HCT116 (cell line): Measurements from ENCODE around the gene LNPEP. TPM values are rescaled to one million over a fixed set of nuclear protein-coding genes. Genes with fewer than 3 reads are reported as not detected.

ENCODE experiments used
- ATAC-seq: fragments of 200-7000 bp; cut with Tn5 transposase; 2 replicates; pipeline ENCODE4 v1.9.1; 2020; ENCODE audit warnings: mild to moderate bottlenecking, moderate library complexity
- BruUV-seq: library from RNA; stranded (reverse); fragments of 400-500 nt; replicated peaks from 2 replicates; lab custom pipeline; 2021; lab: Mats Ljungman, UMichigan
- CTCF ChIA-PET: fragments of 300-600 bp; sonication (Branson Sonifier 250); formaldehyde crosslinking; loops from one replicate; lab custom pipeline; 2021; ENCODE audit warnings: antibody characterized with exemption; lab: Charles Lee
- POLR2A ChIA-PET: fragments of 300-600, 350-600 bp; sonication (Branson Sonifier 250); formaldehyde crosslinking; loops from one replicate; lab custom pipeline; 2021; ENCODE audit warnings: antibody characterized with exemption; lab: Charles Lee
- RAD21 ChIA-PET, 2 experiments: fragments of 300-600 bp; sonication (Branson Sonifier 250); formaldehyde crosslinking; loops; one replicate each; lab custom pipeline; 2023; ENCODE audit warnings: low total read pairs in 2 of 2; ENCODE audit not compliant: uncharacterized antibody in 2 of 2, unreplicated experiment in 2 of 2, low non-redundant PET in 1 of 2; lab: Charles Lee
- DNase-seq: peaks from one replicate; pipeline ENCODE4 v3.0.0-alpha.2; 2010; ENCODE audit warnings: low read depth, low spot score
- H2AFZ ChIP-seq: fragments of 200-600 bp; shearing (Covaris generic), sonication (generic); 2 replicates; pipeline ENCODE4 v1.6.1; 2017; ENCODE audit warnings: low read depth, mixed run types, mixed read lengths, antibody characterized with exemption, low read length; ENCODE audit not compliant: poor library complexity, severe bottlenecking
- H3K27ac ChIP-seq: 2 replicates; pipeline ENCODE4 v1.5.1; 2012; ENCODE audit warnings: low read depth, low read length
- H3K27me3 ChIP-seq: fragments of 200-600 bp; sonication (generic); 2 replicates; pipeline ENCODE4 v1.6.1; 2016; ENCODE audit warnings: mixed run types, low read length, mixed read lengths; ENCODE audit not compliant: insufficient read depth
- H3K36me3 ChIP-seq, 2 experiments: fragments of 200-500 bp in 1 of 2; fragments of 200-600 bp in 1 of 2; sonication (Bioruptor generic) in 1 of 2; sonication (generic) in 1 of 2; 2 replicates each; pipeline versions ENCODE4 v1.5.1 to v1.6.1; 2014 to 2016; ENCODE audit warnings: low read length in 2 of 2, inconsistent platforms in 1 of 2, mixed read lengths in 1 of 2, mixed run types in 1 of 2; ENCODE audit not compliant: insufficient read depth in 2 of 2, control insufficient read depth in 1 of 2
- H3K4me1 ChIP-seq, 2 experiments: fragments of 200-600 bp in 1 of 2; sonication (generic) in 1 of 2; 2 replicates each; pipeline versions ENCODE4 v1.5.1 to v1.6.1; 2012 to 2017; ENCODE audit warnings: low read length in 2 of 2, inconsistent platforms in 1 of 2, mild to moderate bottlenecking in 1 of 2, mixed read lengths in 1 of 2, mixed run types in 1 of 2, moderate library complexity in 1 of 2; ENCODE audit not compliant: insufficient read depth in 2 of 2, control insufficient read depth in 1 of 2
- H3K4me2 ChIP-seq: fragments of 200-600 bp; sonication (generic); 2 replicates; pipeline ENCODE4 v1.6.1; 2017; ENCODE audit warnings: mixed run types, low read length, mixed read lengths
- H3K4me3 ChIP-seq, 2 experiments: fragments of 200-600 bp in 1 of 2; sonication (generic) in 1 of 2; replicated peaks in 1 of 2; 2 replicates each; pipeline ENCODE4 v1.5.1; 2011 to 2016; ENCODE audit warnings: low read length in 2 of 2, control low read depth in 1 of 2, low read depth in 1 of 2, mild to moderate bottlenecking in 1 of 2, mixed read lengths in 1 of 2, mixed run types in 1 of 2
- H3K79me2 ChIP-seq: fragments of 200-600 bp; sonication (generic); 2 replicates; pipeline ENCODE4 v1.6.1; 2017; ENCODE audit warnings: mild to moderate bottlenecking, mixed run types, low read length, moderate library complexity, mixed read lengths; ENCODE audit not compliant: insufficient read depth
- H3K9ac ChIP-seq: fragments of 200-600 bp; sonication (generic); 2 replicates; pipeline ENCODE4 v1.6.1; 2016; ENCODE audit warnings: low read length, mixed read lengths
- H3K9me2 ChIP-seq: fragments of 200-600 bp; sonication (generic), shearing (Covaris generic); 2 replicates; pipeline ENCODE4 v1.6.1; 2017; ENCODE audit warnings: mixed run types, mild to moderate bottlenecking, moderate library complexity; ENCODE audit not compliant: insufficient read depth
- H3K9me3 ChIP-seq, 2 experiments: fragments of 200-500 bp in 1 of 2; fragments of 200-600 bp in 1 of 2; sonication (Bioruptor generic) in 1 of 2; sonication (generic) in 1 of 2; 2 replicates each; pipeline ENCODE4 v1.6.1; 2014 to 2017; ENCODE audit warnings: low read length in 2 of 2, mixed read lengths in 2 of 2, inconsistent platforms in 1 of 2, low read depth in 1 of 2, mild to moderate bottlenecking in 1 of 2, mixed run types in 1 of 2, moderate library complexity in 1 of 2; ENCODE audit not compliant: control insufficient read depth in 1 of 2, insufficient read depth in 1 of 2
- H4K20me1 ChIP-seq: fragments of 200-600 bp; sonication (generic), shearing (Covaris generic); 2 replicates; pipeline ENCODE4 v1.6.1; 2017; ENCODE audit warnings: mixed run types, mild to moderate bottlenecking, moderate library complexity; ENCODE audit not compliant: insufficient read depth
- EZH2phosphoT487 ChIP-seq: fragments of 200-600 bp; IDR thresholded peaks from 2 replicates; pipeline ENCODE4 v1.6.1; 2018; ENCODE audit warnings: antibody characterized with exemption, borderline replicate concordance
- RAD21 ChIP-seq: IDR thresholded peaks from 2 replicates; pipeline ENCODE4 v1.6.1; 2012; ENCODE audit warnings: low read depth, mild to moderate bottlenecking
- SP1 ChIP-seq: IDR thresholded peaks from 2 replicates; pipeline ENCODE4 v1.6.1; 2012; ENCODE audit warnings: low read depth
- SRF ChIP-seq: IDR thresholded peaks from 2 replicates; pipeline ENCODE4 v1.6.1; 2012; ENCODE audit warnings: low read depth
- TCF7L2 ChIP-seq: IDR thresholded peaks from 2 replicates; pipeline ENCODE4 v1.7.0; 2011; ENCODE audit warnings: borderline replicate concordance, inconsistent platforms; ENCODE audit not compliant: insufficient read depth, insufficient read length; ENCODE audit errors: extremely low read depth
- YY1 ChIP-seq: IDR thresholded peaks from 2 replicates; pipeline ENCODE4 v1.6.1; 2011; ENCODE audit warnings: low read length, low read depth, moderate library complexity, mild to moderate bottlenecking; ENCODE audit not compliant: insufficient replicate concordance; ENCODE audit errors: extremely low read depth
- ZFX ChIP-seq: fragments of 450-650 bp; IDR thresholded peaks from 2 replicates; pipeline ENCODE4 v1.6.1; 2017
- ZNF274 ChIP-seq: fragments of 200-500 bp; sonication (Bioruptor generic); IDR thresholded peaks from 2 replicates; pipeline ENCODE4 v1.6.1; 2014; ENCODE audit warnings: mild to moderate bottlenecking, low read depth, low read length, inconsistent platforms
- intact Hi-C: fragments of 100-400 bp; cut with micrococcal nuclease; formaldehyde crosslinking; loops from 2 replicates; pipeline ENCODE4 v1.10.0; 2022
- total RNA-seq: library from RNA; stranded (reverse); gene quantifications from one replicate; pipeline ENCODE4 v1.2.1, GENCODE V29; 2021; ENCODE audit not compliant: unreplicated experiment
- TF ChIP-seq, protein P1 (sequence below): IDR thresholded peaks from 2 replicates; pipeline ENCODE4 v1.6.1; 2012
- TF ChIP-seq, protein P2 (sequence below): IDR thresholded peaks from 2 replicates; pipeline ENCODE4 v1.6.1; 2012; ENCODE audit warnings: low read depth
- TF ChIP-seq, protein P3 (sequence below), 3 experiments: fragments of 200-600 bp in 1 of 3; sonication (generic) in 1 of 3; IDR thresholded peaks in 2 of 3; conservative IDR thresholded peaks in 1 of 3; 2 replicates each; pipeline ENCODE4 v1.5.1; 2012 to 2017; ENCODE audit warnings: low read depth in 2 of 3, low read length in 2 of 3, antibody characterized with exemption in 1 of 3, borderline replicate concordance in 1 of 3, control low read depth in 1 of 3, mild to moderate bottlenecking in 1 of 3, mixed read lengths in 1 of 3, mixed run types in 1 of 3, moderate library complexity in 1 of 3; ENCODE audit not compliant: insufficient read depth in 1 of 3

The LNPEP gene
- total RNA-seq, 1 experiment from 2014 or later: 14.9 TPM

DNA sequence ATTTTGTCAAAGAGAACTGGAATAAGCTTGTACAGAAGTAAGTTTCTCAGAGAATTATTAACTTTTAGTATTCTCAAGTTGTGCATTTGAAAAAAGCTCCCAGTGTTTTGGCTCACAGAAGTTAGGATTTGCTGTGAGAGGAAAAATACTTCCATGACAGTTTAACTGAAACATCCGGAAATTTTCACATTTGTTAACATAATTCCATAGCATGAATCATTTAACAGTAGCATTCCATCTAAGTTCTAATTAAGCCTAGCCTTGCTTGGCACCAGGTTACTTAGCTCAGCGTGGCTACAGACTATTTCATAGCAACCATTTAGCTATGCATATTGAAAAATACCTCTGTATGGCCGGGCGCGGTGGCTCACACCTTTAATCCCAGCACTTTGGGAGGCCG is 90.8 kb downstream of the LNPEP start:
- Histone ChIP-seq H2AFZ (no peak overlapping the region), H3K27me3 (no peaks in the 10 kb centered on the region), H3K79me2 (no peaks in the 10 kb centered on the region), H3K4me2 (no peak overlapping the region), H3K4me1 (no peaks in the 10 kb centered on the region), H3K36me3 (peaks cover 0 to 5% of the 10 kb centered on the region in 2 experiments; a peak in 1 of 4 replicates), H3K9me2 (no peaks in the 10 kb centered on the region), H3K9me3 (no peaks in the 10 kb centered on the region), H4K20me1 (no peaks in the 10 kb centered on the region), H3K9ac (no peak overlapping the region), H3K27ac (no peak overlapping the region), H3K4me3 (no peak overlapping the region)
- POLR2A ChIA-PET: no interaction called here
- RAD21 ChIA-PET: no interaction called here
- DNase-seq: no peak
- TF ChIP-seq ZNF274 (no peak), EZH2phosphoT487 (no peak), SRF (no peak)
- intact Hi-C loops: no loop called here
- BruUV-seq: no TSS peak
- ATAC-seq: no peak
- CTCF ChIA-PET: interaction anchor here (1.1 kb wide), 1 partner anchor 29 kb away, joined by 4 read pairs; no protein-coding TSS in a partner anchor

DNA sequence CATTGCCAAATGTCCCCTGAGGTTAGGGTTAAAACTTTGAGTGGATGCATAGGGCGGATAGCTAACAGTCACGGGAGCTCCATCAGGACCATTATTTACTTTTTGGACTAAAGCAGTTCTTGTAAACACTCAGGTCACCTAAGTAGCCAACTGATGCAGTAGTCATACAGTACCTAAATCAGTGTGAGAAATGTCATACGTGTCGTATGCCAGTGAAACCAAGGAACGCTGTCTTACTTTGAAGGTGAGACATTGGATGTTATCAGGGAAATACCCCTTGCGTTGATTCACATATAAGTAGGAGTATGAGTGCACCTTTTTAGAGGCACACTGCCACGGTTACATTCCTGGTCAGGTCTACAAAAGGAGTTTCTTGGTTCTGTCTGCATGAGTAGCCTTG is 101.9 kb downstream of the LNPEP start:
- CTCF ChIA-PET: no interaction called here
- intact Hi-C loops: no loop called here
- ATAC-seq: no peak

More for the DNA sequence above, 101.9 kb downstream of the LNPEP start:
- Histone ChIP-seq H3K27me3 (no peaks in the 10 kb centered on the region), H3K9ac (no peak overlapping the region), H3K4me2 (no peak overlapping the region), H3K9me2 (no peaks in the 10 kb centered on the region), H3K79me2 (no peaks in the 10 kb centered on the region), H4K20me1 (no peaks in the 10 kb centered on the region), H3K4me1 (no peaks in the 10 kb centered on the region), H3K36me3 (no peaks in the 10 kb centered on the region), H2AFZ (no peak overlapping the region), H3K4me3 (no peak overlapping the region), H3K9me3 (no peaks in the 10 kb centered on the region), H3K27ac (no peak overlapping the region)
- TF ChIP-seq SP1 (no peak), ZFX (no peak), YY1 (no peak), RAD21 (no peak), TCF7L2 (no peak)
- TF ChIP-seq, protein P1, sequence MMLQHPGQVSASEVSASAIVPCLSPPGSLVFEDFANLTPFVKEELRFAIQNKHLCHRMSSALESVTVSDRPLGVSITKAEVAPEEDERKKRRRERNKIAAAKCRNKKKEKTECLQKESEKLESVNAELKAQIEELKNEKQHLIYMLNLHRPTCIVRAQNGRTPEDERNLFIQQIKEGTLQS: no peak
- TF ChIP-seq, protein P2, sequence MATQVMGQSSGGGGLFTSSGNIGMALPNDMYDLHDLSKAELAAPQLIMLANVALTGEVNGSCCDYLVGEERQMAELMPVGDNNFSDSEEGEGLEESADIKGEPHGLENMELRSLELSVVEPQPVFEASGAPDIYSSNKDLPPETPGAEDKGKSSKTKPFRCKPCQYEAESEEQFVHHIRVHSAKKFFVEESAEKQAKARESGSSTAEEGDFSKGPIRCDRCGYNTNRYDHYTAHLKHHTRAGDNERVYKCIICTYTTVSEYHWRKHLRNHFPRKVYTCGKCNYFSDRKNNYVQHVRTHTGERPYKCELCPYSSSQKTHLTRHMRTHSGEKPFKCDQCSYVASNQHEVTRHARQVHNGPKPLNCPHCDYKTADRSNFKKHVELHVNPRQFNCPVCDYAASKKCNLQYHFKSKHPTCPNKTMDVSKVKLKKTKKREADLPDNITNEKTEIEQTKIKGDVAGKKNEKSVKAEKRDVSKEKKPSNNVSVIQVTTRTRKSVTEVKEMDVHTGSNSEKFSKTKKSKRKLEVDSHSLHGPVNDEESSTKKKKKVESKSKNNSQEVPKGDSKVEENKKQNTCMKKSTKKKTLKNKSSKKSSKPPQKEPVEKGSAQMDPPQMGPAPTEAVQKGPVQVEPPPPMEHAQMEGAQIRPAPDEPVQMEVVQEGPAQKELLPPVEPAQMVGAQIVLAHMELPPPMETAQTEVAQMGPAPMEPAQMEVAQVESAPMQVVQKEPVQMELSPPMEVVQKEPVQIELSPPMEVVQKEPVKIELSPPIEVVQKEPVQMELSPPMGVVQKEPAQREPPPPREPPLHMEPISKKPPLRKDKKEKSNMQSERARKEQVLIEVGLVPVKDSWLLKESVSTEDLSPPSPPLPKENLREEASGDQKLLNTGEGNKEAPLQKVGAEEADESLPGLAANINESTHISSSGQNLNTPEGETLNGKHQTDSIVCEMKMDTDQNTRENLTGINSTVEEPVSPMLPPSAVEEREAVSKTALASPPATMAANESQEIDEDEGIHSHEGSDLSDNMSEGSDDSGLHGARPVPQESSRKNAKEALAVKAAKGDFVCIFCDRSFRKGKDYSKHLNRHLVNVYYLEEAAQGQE: no peak
- TF ChIP-seq, protein P3, sequence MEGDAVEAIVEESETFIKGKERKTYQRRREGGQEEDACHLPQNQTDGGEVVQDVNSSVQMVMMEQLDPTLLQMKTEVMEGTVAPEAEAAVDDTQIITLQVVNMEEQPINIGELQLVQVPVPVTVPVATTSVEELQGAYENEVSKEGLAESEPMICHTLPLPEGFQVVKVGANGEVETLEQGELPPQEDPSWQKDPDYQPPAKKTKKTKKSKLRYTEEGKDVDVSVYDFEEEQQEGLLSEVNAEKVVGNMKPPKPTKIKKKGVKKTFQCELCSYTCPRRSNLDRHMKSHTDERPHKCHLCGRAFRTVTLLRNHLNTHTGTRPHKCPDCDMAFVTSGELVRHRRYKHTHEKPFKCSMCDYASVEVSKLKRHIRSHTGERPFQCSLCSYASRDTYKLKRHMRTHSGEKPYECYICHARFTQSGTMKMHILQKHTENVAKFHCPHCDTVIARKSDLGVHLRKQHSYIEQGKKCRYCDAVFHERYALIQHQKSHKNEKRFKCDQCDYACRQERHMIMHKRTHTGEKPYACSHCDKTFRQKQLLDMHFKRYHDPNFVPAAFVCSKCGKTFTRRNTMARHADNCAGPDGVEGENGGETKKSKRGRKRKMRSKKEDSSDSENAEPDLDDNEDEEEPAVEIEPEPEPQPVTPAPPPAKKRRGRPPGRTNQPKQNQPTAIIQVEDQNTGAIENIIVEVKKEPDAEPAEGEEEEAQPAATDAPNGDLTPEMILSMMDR (IDR thresholded peaks at IDR 0.05 in 2 of 3, conservative IDR thresholded peaks at IDR 0.05 in 1 of 3; ENCODE audit: borderline replicate concordance in 1 of 3, insufficient read depth in 1 of 3, low read depth in 2 of 3, low read length in 2 of 3): no peak
- BruUV-seq: no TSS peak
- DNase-seq: no peak
- POLR2A ChIA-PET: no interaction called here
- RAD21 ChIA-PET: no interaction called here
